ENCODE results near the gene CDIPT.

GRCh38 chr16:29860218-29860617, 2.8 kb downstream of the CDIPT start:
- TF ChIP-seq CTCF (CRISPR knock-in tag; IDR thresholded peaks at IDR 0.05) (no peak), FOSL2 (CRISPR knock-in tag; IDR thresholded peaks at IDR 0.05) (no peak), ZFP36L2 (CRISPR knock-in tag; IDR thresholded peaks at IDR 0.05) (no peak), TBP (CRISPR knock-in tag; IDR thresholded peaks at IDR 0.05) (no peak), FOSL1 (CRISPR knock-in tag; IDR thresholded peaks at IDR 0.05; ENCODE audit: borderline replicate concordance) (no peak), REPIN1 (CRISPR knock-in tag; IDR thresholded peaks at IDR 0.05; ENCODE audit: borderline replicate concordance, low read depth) (no peak), ZNF12 (CRISPR knock-in tag; IDR thresholded peaks at IDR 0.05) (no peak), ZNF331 (CRISPR knock-in tag; IDR thresholded peaks at IDR 0.05) (no peak), HNRNPL (IDR thresholded peaks at IDR 0.05; ENCODE audit: low read depth, low read length) (no peak), ARHGAP35 (CRISPR knock-in tag; IDR thresholded peaks at IDR 0.05; ENCODE audit: borderline replicate concordance) (no peak), DMAP1 (CRISPR knock-in tag; IDR thresholded peaks at IDR 0.05) (no peak)
